Testis (tissue), 2 donors: ENCODE data around the gene TBXAS1.

ENCODE experiments used
- POLR2A ChIP-seq: fragments of 450-650 bp; IDR thresholded peaks from one replicate; pipeline ENCODE4 v1.6.1; 2017; ENCODE audit warnings: antibody characterized with exemption, mild to moderate bottlenecking, moderate library complexity
- TF ChIP-seq, protein P1 (sequence below), 3 experiments: fragments of 450-650 bp in 2 of 3; fragments of 200-600 bp in 1 of 3; sonication (generic) in 1 of 3; IDR thresholded peaks; one replicate each; pipeline ENCODE4 v1.5.1; 2016 to 2019; ENCODE audit warnings: antibody characterized with exemption in 3 of 3, mild to moderate bottlenecking in 2 of 3, moderate library complexity in 1 of 3

GRCh38 chr7:139995017-139995915, 166.2 kb downstream of the TBXAS1 start:
- TF ChIP-seq, protein P1, sequence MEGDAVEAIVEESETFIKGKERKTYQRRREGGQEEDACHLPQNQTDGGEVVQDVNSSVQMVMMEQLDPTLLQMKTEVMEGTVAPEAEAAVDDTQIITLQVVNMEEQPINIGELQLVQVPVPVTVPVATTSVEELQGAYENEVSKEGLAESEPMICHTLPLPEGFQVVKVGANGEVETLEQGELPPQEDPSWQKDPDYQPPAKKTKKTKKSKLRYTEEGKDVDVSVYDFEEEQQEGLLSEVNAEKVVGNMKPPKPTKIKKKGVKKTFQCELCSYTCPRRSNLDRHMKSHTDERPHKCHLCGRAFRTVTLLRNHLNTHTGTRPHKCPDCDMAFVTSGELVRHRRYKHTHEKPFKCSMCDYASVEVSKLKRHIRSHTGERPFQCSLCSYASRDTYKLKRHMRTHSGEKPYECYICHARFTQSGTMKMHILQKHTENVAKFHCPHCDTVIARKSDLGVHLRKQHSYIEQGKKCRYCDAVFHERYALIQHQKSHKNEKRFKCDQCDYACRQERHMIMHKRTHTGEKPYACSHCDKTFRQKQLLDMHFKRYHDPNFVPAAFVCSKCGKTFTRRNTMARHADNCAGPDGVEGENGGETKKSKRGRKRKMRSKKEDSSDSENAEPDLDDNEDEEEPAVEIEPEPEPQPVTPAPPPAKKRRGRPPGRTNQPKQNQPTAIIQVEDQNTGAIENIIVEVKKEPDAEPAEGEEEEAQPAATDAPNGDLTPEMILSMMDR (IDR thresholded peaks at IDR 0.05) = no peak
- TF ChIP-seq POLR2A = no peak
